Left ventricle myocardium superior (tissue), 1 donor: ENCODE measurements around the gene QSOX2. TPM values are rescaled to one million over a fixed set of nuclear protein-coding genes. Genes with fewer than 3 reads are reported as not detected.
A peak's percentile ranks its signal among the peaks of the same experiment; 100 is the strongest.
"Not testable (repeated sequence)": the region's sequence is repeated elsewhere in the genome, so short reads cannot be mapped to it uniquely, and the experiment has no call there.

ENCODE experiments used
- ATAC-seq: fragments of 200-7000 bp; cut with Tn5 transposase; one replicate; pipeline ENCODE4 v1.9.1; 2020; ENCODE audit warnings: mild to moderate bottlenecking, moderate library complexity
- DNase-seq: peaks from one replicate; pipeline ENCODE4 v3.0.0-alpha.2; 2020
- intact Hi-C: fragments of 100-400 bp; cut with micrococcal nuclease; formaldehyde crosslinking; loops from one replicate; pipeline ENCODE4 v1.11.0; 2022
- total RNA-seq: library from RNA; stranded (reverse); fragmentation: NEBNext Ultra II Directional; extraction: Animal tissue kit (Norgen Biotek cat#: 25700); gene quantifications from one replicate; pipeline ENCODE4 v1.2.1, GENCODE V29; 2021
- donor health status: DM: no; HTN: yes; CAD: no; lungs with severe emphysema.

Gene QSOX2
- total RNA-seq, 1 donor from 2014 or later = 8.7 TPM

DNA sequence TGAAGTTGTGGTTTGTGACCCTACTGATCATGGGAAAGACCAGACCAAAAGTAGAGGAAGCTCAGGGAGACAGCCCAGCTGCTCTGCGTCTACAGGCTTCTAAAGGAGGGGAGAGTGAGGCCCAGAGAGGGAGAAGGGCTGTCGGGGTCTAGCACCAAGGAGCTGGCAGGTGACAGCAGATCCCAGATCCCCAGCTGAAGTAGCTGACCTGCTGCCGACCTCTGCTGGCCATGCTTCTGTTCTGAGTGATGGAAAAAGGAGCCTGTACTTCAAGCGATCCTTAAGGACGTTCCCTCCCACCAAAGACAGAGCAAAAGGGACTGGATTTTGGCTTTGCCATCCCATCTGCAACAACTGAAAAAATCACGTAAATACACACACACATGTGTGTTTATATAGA is 22.7 kb upstream of the QSOX2 start:
- intact Hi-C loops = no loop called here
- ATAC-seq (peak; percentile 35), DNase-seq (no peak)

DNA sequence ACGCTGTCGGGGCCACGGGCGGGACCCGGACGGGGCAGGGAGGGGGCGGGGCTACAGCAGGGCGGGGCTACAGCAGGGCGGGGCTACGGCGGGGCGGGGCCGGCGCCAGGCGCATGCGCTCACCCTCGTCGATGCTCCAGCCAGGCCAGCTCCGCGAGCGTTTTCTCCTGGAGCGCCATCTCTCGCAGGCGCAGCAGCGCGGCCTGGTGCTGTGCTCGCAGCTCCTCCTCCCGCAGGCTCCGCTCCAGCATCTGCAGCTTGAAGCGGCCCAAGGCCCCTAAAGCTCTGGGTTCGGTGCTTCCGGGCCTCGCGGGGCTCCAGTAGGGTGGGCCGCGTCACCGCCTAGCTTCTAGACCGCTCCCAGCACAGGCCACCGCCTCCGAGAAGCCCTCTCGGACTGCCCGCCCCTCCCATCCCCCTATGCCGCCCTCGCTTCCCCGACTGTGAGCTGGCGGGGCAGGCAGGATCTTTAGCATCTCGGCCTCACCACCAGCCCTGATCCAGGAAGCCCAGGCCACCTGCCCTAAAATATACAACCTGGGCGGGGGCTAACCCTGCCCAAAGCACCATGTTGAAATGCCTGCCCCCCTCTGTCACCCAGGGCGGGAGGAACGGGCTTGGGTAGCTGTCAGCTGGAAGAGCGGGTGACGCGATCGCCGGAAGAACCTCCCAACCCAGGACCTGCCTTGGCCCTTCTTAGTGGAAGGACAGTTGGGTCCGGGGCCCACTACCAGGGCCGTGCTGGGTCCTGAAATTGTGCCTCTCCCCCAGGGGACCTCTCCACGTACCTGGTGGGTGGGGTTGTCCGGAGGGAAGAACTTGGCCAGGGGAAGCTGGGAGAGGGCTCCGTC is 21.9 kb upstream of the QSOX2 start:
- intact Hi-C loops = no loop called here
- ATAC-seq (peak; percentile 97), DNase-seq (peak; percentile 91)

DNA sequence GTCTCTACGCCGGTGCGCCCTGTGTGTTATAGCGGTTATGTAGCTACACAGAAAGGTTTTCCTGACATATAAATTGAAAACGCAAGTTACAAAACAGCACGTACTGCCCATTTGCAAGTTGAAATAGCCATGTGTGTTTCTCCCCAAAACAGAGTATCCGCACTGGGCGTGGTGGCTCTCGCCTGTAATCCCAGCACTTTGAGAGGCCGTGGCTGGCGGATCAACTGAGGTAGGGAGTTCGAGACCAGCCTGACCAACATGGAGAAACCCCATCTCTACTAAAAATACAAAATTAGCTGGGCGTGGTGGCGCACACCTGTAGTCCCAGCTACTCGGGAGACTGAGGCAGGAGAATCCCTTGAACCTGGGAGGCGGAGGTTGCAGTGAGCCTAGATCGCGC is 21.0 kb upstream of the QSOX2 start:
- intact Hi-C loops, ATAC-seq, DNase-seq: not testable (repeated sequence)

DNA sequence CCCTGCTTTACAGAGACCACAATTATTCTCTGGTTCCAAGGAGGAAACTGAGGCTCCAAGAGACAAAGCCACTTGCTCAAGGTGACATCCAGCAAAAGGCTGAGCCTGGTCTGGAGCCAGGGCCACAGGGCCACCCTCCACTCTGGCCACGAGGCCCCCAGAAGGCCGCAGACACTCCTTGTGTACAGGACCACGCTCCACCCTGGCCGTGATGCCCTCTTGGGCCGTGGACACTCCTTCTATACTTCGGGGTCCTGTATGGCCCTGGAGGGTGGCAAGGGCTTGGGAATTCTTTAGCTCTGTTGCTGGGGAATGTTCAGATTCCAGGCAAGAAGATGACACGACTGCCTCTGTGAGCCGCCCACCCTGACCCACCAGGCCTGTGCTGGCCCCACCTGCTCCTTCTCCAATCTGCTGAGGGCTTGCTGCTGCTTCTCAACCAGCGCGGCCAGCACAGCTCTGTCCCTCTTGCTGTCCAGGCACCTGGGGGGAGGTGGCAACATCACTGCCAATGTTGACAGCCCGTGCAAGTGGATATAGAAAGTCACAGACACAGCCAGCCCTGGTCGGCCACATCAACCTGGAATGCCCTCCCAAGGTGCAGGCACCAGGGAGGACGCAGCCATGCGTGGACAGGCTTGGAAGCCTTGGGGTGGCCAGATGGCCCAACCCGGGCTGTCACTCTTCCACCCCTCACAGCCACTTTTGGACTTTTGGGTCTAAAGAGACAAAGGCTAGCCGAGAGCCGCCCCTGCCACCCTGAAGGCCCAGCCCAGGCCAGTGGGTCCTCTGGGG is 20.1 kb upstream of the QSOX2 start:
- ATAC-seq (no peak), DNase-seq (no peak)
- intact Hi-C loops = no loop called here

DNA sequence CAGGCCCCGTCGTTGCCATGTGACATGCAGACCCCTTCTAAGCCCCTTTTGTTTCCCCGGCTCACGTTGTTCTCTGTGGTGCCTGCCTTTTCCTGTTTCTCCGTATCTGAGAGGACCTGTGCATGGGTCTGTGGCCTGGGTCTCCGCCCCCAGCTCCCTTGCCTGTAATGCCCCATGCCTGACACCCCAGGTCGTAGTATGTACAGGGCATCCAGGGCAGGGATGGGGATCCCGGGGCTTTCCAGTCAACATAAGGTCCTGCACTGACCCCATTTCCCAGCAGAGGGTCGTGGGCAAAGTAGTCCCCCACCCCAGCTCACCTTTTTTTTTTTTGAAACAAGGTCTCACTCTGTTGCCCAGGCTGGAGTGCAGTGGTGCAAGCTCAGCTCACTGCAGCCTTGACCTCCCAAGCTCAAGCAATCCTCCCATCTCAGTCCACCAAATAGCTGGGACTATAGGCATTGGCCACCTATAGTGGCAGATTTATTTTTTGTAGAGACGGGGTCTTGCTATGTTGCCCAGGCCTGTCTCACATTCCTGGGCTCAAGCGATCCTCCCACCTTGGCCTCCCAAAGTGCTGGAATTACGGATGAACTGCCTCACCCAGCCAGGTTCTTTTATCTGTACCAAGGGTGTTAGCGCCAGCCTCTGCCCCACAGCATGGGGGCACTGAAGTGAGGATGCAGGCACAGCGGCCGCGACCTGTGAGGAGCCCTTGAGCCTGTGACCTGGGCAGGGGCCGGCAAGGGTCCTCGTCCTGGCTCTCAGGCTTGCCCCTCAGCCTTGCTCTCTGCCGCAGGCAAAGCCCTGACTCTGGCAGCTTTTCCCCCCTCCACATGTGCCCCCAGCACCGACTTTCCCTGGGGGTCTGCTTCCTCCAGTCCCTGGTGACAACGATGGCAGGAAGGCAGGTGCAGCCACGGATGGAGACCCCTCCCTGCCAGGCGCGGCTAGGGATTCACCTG is 19.1 kb upstream of the QSOX2 start:
- ATAC-seq (no peak), DNase-seq (no peak)
- intact Hi-C loops = no loop called here

- no peak for ATAC-seq
- no peak for DNase-seq
- intact Hi-C loops = no loop called here
Observed at GRCh38 chr9:136264031-136264430, 18.4 kb upstream of the QSOX2 start.

DNA sequence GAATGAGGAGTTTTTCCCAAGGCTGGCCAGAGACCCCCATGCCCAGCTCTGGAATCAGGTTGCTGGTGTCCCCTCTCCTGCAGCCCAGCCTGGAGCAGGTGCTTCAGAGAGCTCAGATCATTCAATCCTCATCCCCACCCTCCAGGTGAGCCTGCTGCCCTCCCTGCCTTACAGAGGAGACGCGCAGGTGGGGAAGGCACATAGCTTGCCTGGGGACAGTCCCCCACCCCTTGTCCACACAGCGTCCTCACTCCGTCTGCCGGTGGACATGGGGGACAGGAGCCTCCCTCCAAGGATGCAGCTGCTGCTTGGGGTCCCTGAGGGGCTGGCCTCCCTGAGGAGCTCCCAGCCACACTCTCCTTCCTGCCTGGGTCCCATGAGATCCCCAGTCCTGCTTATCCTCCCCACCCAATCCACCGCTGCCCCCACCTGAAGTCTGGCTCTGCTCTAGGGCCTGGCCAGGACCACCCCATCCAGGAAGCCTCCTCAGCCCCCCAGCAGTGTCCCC is 17.1 kb upstream of the QSOX2 start:
- intact Hi-C loops = no loop called here
- no peak for ATAC-seq
- no peak for DNase-seq

DNA sequence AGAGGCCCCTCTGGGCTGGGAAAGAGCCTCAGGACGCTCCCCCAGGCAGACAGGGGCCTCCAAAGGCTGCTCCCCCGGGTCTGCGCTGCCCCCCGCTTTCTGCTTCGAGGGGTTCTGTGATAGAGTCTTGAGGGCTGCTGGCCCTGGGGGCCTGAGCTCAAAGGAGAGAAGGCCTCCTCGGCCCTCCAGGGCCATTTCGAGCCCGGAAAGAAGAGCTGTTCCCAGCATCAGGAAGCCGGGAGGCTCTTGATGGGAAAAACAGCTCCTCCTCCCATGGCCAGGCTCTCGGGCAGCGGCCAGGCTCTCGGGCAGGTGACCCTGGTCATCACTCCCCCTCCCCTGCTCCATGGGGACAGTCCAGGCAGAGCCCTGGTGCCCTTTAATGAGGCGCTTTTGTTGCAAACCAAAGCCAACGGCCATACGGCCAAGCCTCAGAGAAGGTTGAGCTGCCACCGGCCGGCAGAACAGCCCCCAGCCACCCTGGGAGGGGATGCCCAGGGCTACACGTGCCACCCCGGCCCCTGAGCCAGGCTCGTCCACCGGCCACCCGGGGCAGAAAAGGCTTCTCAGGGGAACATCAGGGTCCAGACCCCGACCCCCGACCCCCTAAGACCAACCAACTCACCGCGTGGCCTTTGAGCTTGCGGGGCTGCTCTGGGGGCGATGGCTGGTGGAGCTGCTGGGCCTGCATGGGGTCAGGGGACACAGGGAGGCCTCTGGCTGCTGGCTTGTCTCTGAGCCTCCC is 16.2 kb upstream of the QSOX2 start:
- DNase-seq = no peak
- ATAC-seq = no peak

GRCh38 chr9:136260936-136261472 is 15.4 kb upstream of the QSOX2 start:
- ATAC-seq (no peak), DNase-seq (no peak)
- intact Hi-C loops = no loop called here

More for the DNA sequence above, 16.2 kb upstream of the QSOX2 start:
- intact Hi-C loops = no loop called here

DNA sequence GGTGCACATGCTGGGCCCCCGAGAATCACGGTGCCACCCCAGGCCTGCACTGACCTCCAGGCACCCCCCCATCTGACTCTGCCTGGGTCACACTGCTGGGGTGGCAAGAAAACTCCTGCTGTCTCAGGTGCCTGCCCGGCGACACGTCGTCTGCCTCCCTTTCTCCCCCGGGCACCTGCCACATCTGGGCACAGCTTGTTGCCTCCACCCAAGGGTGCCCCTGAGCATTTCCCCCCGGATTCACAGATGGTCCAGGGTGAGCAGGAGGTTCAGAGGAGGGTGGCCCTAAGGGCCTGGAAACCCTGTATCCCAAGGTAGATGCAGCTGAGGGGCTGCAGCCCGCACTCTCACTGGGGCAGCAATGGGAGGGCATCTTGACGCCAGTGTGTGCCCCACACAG is 14.9 kb upstream of the QSOX2 start:
- ATAC-seq = no peak
- intact Hi-C loops = no loop called here
- DNase-seq = no peak

GRCh38 chr9:136259836-136260235 is 14.2 kb upstream of the QSOX2 start:
- no peak for ATAC-seq
- intact Hi-C loops = no loop called here
- DNase-seq = no peak

- ATAC-seq = no peak
- no peak for DNase-seq
- intact Hi-C loops = no loop called here
Observed at GRCh38 chr9:136259517-136259813, 13.9 kb upstream of the QSOX2 start.

GRCh38 chr9:136258786-136259516 is 13.3 kb upstream of the QSOX2 start:
- intact Hi-C loops = no loop called here
- ATAC-seq (no peak), DNase-seq (no peak)

DNA sequence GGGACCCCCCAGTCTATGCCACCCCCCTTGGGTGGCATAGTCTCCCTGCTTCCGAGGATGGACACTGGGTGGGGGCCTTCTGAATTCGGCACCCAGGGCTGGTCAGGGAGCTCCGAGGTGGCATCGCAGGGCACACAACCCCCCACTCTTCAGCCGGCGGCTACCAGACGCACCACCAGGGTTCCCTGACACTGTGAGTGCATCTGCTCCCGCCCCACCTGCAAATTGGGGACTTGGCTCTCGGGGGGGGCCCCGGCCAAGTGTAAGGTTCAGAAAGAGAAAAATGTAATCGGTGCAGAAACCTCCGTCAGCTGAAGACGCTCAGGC is 12.7 kb upstream of the QSOX2 start:
- DNase-seq (no peak), ATAC-seq (no peak)
- intact Hi-C loops = no loop called here

DNA sequence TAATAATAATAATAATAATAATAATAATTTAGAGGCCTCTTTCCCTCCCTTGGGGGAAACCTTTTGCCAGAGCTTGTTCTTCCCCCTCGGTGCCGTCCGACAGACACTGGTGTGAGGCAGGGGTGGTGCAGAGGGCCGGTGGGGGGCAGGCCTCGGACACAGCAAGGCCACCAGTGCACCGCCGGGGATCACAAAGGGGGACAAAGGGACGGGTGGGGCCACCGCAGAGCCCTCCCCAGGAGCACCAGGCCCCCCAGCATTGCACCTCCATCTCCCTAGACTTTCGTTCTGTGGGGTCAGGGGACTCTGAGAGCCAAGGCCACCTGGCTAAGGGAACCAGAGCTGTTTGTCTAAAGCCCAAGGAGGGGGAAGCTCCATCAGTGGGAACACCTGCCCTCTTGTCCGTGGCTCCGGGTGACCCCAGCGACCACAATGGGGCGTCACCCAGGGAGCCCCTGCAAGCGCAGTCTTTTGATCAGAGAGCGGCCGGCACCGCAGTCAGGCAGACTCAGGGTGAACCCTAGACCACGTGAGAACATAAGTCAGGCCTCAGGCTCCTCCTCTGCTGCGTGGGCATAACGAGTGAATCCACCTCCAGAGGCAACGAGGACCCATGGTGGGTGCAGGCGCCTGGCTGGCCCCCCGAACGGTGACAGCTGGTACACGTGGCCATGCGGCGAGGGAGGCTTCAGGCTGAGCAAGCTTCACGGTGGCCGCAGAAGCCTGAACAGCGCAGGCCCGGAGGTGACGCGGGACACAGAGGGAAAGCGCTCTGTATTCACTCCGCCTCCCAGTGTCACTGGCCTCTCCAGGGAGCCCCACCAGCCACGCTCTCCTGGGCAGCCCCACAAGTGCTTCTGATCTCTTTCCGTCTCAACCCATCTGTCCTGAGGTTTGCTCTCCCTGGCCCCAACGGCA is 12.0 kb upstream of the QSOX2 start:
- DNase-seq = no peak
- intact Hi-C loops = no loop called here
- no peak for ATAC-seq

GRCh38 chr9:136255896-136256890 is 10.6 kb upstream of the QSOX2 start:
- no peak for ATAC-seq
- no peak for DNase-seq
- intact Hi-C loops = no loop called here
